Measurements from ENCODE around the gene KYNU. TPM values are rescaled to one million over a fixed set of nuclear protein-coding genes. Genes with fewer than 3 reads are reported as not detected.
"Not testable (repeated sequence)": the region's sequence is repeated elsewhere in the genome, so short reads cannot be mapped to it uniquely, and the experiment has no call there.

Gene KYNU
- total and polyA plus RNA-seq, 9 of the 15 experiments (the other 6 are each of a cell fraction or from before 2014, with no cell fraction given), result 2.6 to 11.6 (median 7.2) TPM

GRCh38 chr2:142950323-142950722 is 72.9 kb downstream of the KYNU start:
- in situ Hi-C loops (cut with MboI); H3K4me3 ChIP-seq; BruUV-seq (replicated peaks); H3K27me3 ChIP-seq (ENCODE audit: control insufficient read depth in 2 of 2, insufficient read depth in 2 of 2, low read length in 2 of 2); ATAC-seq; H2AFZ ChIP-seq (ENCODE audit: low read depth, low read length); H3K27ac ChIP-seq (ENCODE audit: extremely low read depth, low read depth, low read length); CTCF ChIA-PET (ENCODE audit: low intra/inter-chr PET ratio); POLR2A ChIA-PET; H3K9ac ChIP-seq (ENCODE audit: insufficient read depth in 1 of 2, low read depth in 2 of 2, low read length in 2 of 2); DNase-seq (ENCODE audit: extremely low read depth in 1 of 4, low spot score in 3 of 4); H4K20me1 ChIP-seq (replicated peaks; ENCODE audit: control insufficient read depth, insufficient read depth, low read length); FAIRE-seq; H3K9me1 ChIP-seq (ENCODE audit: control insufficient read depth, insufficient read depth, low read length); H3K79me2 ChIP-seq (ENCODE audit: control insufficient read depth, insufficient read depth, low read length); H3K36me3 ChIP-seq (ENCODE audit: control insufficient read depth, insufficient read depth, low read length); H3K4me1 ChIP-seq (replicated peaks in 1 of 2; ENCODE audit: control insufficient read depth in 2 of 2, insufficient read depth in 2 of 2, low read length in 2 of 2); H3K4me2 ChIP-seq (ENCODE audit: insufficient read depth, low read length); H3K9me3 ChIP-seq (replicated peaks; ENCODE audit: control insufficient read depth, insufficient read depth, low read depth, low read length); intact Hi-C loops (cut with micrococcal nuclease): not testable (repeated sequence)
- TF ChIP-seq ZNF431 (CRISPR knock-in tag; IDR thresholded peaks at IDR 0.05), result peak; percentile 93
- 25% methylated on average over 2 of the region's 2 CpGs for whole genome bisulfite sequencing (ENCODE audit: insufficient coverage, low coverage, missing lambda C conversion rate)

GRCh38 chr2:142951190-142952007 is 73.9 kb downstream of the KYNU start:
- no peak overlapping the region for H3K9ac ChIP-seq (ENCODE audit: insufficient read depth in 1 of 2, low read depth in 2 of 2, low read length in 2 of 2)
- no TSS peak for BruUV-seq (replicated peaks)
- H3K27me3 ChIP-seq (ENCODE audit: control insufficient read depth in 2 of 2, insufficient read depth in 2 of 2, low read length in 2 of 2), result no peaks in the 10 kb centered on the region
- POLR2A ChIA-PET, result no interaction called here
- H3K4me1 ChIP-seq (replicated peaks in 1 of 2; ENCODE audit: control insufficient read depth in 2 of 2, insufficient read depth in 2 of 2, low read length in 2 of 2), result no peaks in the 10 kb centered on the region
- in situ Hi-C loops (cut with MboI), result no loop called here
- no peak for DNase-seq (ENCODE audit: extremely low read depth in 1 of 4, low spot score in 3 of 4)
- no peak for TF ChIP-seq ZKSCAN8 (CRISPR knock-in tag; IDR thresholded peaks at IDR 0.05)
- no peak overlapping the region for H3K27ac ChIP-seq (ENCODE audit: extremely low read depth, low read depth, low read length)
- no peaks in the 10 kb centered on the region for H4K20me1 ChIP-seq (replicated peaks; ENCODE audit: control insufficient read depth, insufficient read depth, low read length)
- CTCF ChIA-PET (ENCODE audit: low intra/inter-chr PET ratio), result no interaction called here
- H3K9me1 ChIP-seq (ENCODE audit: control insufficient read depth, insufficient read depth, low read length), result no peaks in the 10 kb centered on the region
- no peaks in the 10 kb centered on the region for H3K79me2 ChIP-seq (ENCODE audit: control insufficient read depth, insufficient read depth, low read length)
- no peak for FAIRE-seq
- ATAC-seq, result no peak
- no peak overlapping the region for H3K4me3 ChIP-seq
- H3K9me3 ChIP-seq (replicated peaks; ENCODE audit: control insufficient read depth, insufficient read depth, low read depth, low read length), result no peaks in the 10 kb centered on the region
- no peak overlapping the region for H2AFZ ChIP-seq (ENCODE audit: low read depth, low read length)
- no peaks in the 10 kb centered on the region for H3K36me3 ChIP-seq (ENCODE audit: control insufficient read depth, insufficient read depth, low read length)
- intact Hi-C loops (cut with micrococcal nuclease), result no loop called here
- H3K4me2 ChIP-seq (ENCODE audit: insufficient read depth, low read length), result no peak overlapping the region

Measured in K562 (cell line).